CD4-positive, alpha-beta T cell treated with Interleukin-17A for 1 hour (primary cell): ENCODE measurements around the gene HRK.
A peak's percentile ranks its signal among the peaks of the same experiment; 100 is the strongest.
"Not testable (repeated sequence)": the region's sequence is repeated elsewhere in the genome, so short reads cannot be mapped to it uniquely, and the experiment has no call there.

Experiments
- DNase-seq: peaks from one replicate; pipeline ENCODE4 v3.0.0-alpha.2; 2020

Gene HRK

GRCh38 chr12:116818341-116818856, 62.8 kb downstream of the HRK start:
- DNase-seq: peak; percentile 24

GRCh38 chr12:116814766-116815165, 66.5 kb downstream of the HRK start:
- DNase-seq: not testable (repeated sequence)

- DNase-seq: no peak
Observed at GRCh38 chr12:116813271-116814041, 67.8 kb downstream of the HRK start.

GRCh38 chr12:116812238-116812637, 69.0 kb downstream of the HRK start:
- no peak for DNase-seq

GRCh38 chr12:116808113-116809105, 72.8 kb downstream of the HRK start:
- DNase-seq: no peak

GRCh38 chr12:116807546-116807945, 73.7 kb downstream of the HRK start:
- DNase-seq: no peak

- DNase-seq: no peak
Observed at GRCh38 chr12:116806845-116807440, 74.3 kb downstream of the HRK start.
